Bronchial epithelial cell (primary cell): ENCODE measurements around the gene ADAMTS4. TPM values are rescaled to one million over a fixed set of nuclear protein-coding genes. Genes with fewer than 3 reads are reported as not detected.

ENCODE experiments used
- DNase-seq: peaks from one replicate; pipeline ENCODE4 v3.0.0-alpha.2; 2010; ENCODE audit warnings: low read depth
- FAIRE-seq: peaks from 2 replicates; lab custom pipeline; 2011; peaks lifted over from hg19 to GRCh38; lab: Jason Lieb, UNC
- H3K27me3 ChIP-seq: 2 replicates; pipeline ENCODE4 v1.5.1; 2011; ENCODE audit warnings: low read length; ENCODE audit not compliant: control insufficient read depth, insufficient read depth
- H3K36me3 ChIP-seq: 2 replicates; pipeline ENCODE4 v1.5.1; 2011; ENCODE audit warnings: low read length; ENCODE audit not compliant: control insufficient read depth, insufficient read depth
- H3K4me3 ChIP-seq: 2 replicates; pipeline ENCODE4 v1.5.1; 2011; ENCODE audit warnings: mild to moderate bottlenecking, low read depth, low read length, control low read depth
- CTCF ChIP-seq: IDR thresholded peaks from 2 replicates; pipeline ENCODE4 v1.5.1; 2011; ENCODE audit warnings: mild to moderate bottlenecking, moderate library complexity, low read length, control low read depth, inconsistent platforms; ENCODE audit not compliant: insufficient read depth, severe bottlenecking
- total RNA-seq: library from RNA; depleted of rRNA; stranded (reverse); fragments of >200 nt; gene quantifications from 2 replicates; pipeline ENCODE4 v1.2.1, GENCODE V29; 2014

Gene ADAMTS4
- total RNA-seq, 1 donor from 2014 or later, result under 0.01 TPM

GRCh38 chr1:161164901-161165610, 33.8 kb downstream of the ADAMTS4 start:
- Histone ChIP-seq H3K36me3 (peaks cover 15% of the 10 kb centered on the region), H3K27me3 (no peaks in the 10 kb centered on the region), H3K4me3 (peak overlapping the region; percentile 60)
- FAIRE-seq (no peak), DNase-seq (no peak)
- TF ChIP-seq CTCF, result no peak

GRCh38 chr1:161163793-161164192, 35.1 kb downstream of the ADAMTS4 start:
- H3K27me3 ChIP-seq, result no peaks in the 10 kb centered on the region
- FAIRE-seq, result no peak
- no peak for DNase-seq
- H3K4me3 ChIP-seq, result no peak overlapping the region
- TF ChIP-seq CTCF, result no peak
- H3K36me3 ChIP-seq, result peaks cover 15% of the 10 kb centered on the region

GRCh38 chr1:161162806-161163205, 36.0 kb downstream of the ADAMTS4 start:
- Histone ChIP-seq H3K36me3 (peaks cover 18% of the 10 kb centered on the region), H3K4me3 (no peak overlapping the region), H3K27me3 (no peaks in the 10 kb centered on the region)
- TF ChIP-seq CTCF, result no peak
- no peak for FAIRE-seq
- no peak for DNase-seq

- FAIRE-seq, result no peak
- no peak for TF ChIP-seq CTCF
- no peak overlapping the region for H3K4me3 ChIP-seq
Measured at GRCh38 chr1:161162052-161162451, 36.8 kb downstream of the ADAMTS4 start.

GRCh38 chr1:161161652-161162051, 37.2 kb downstream of the ADAMTS4 start:
- Histone ChIP-seq H3K27me3 (no peaks in the 10 kb centered on the region), H3K4me3 (no peak overlapping the region), H3K36me3 (peaks cover 18% of the 10 kb centered on the region)
- no peak for TF ChIP-seq CTCF
- FAIRE-seq (no peak), DNase-seq (no peak)

More at GRCh38 chr1:161162052-161162451, 36.8 kb downstream of the ADAMTS4 start:
- Histone ChIP-seq H3K27me3 (no peaks in the 10 kb centered on the region), H3K36me3 (peaks cover 18% of the 10 kb centered on the region)
- no peak for DNase-seq

- TF ChIP-seq CTCF, result no peak
- FAIRE-seq (no peak), DNase-seq (no peak)
- no peaks in the 10 kb centered on the region for H3K27me3 ChIP-seq
- H3K36me3 ChIP-seq, result peaks cover 18% of the 10 kb centered on the region
- no peak overlapping the region for H3K4me3 ChIP-seq
Measured at GRCh38 chr1:161160671-161161145, 38.1 kb downstream of the ADAMTS4 start.
